ENCODE data around the gene DTNA. TPM values are rescaled to one million over a fixed set of nuclear protein-coding genes. Genes with fewer than 3 reads are reported as not detected.

Gene DTNA
- total RNA-seq, 1 donor from 2014 or later, result 94.5 TPM

DNA sequence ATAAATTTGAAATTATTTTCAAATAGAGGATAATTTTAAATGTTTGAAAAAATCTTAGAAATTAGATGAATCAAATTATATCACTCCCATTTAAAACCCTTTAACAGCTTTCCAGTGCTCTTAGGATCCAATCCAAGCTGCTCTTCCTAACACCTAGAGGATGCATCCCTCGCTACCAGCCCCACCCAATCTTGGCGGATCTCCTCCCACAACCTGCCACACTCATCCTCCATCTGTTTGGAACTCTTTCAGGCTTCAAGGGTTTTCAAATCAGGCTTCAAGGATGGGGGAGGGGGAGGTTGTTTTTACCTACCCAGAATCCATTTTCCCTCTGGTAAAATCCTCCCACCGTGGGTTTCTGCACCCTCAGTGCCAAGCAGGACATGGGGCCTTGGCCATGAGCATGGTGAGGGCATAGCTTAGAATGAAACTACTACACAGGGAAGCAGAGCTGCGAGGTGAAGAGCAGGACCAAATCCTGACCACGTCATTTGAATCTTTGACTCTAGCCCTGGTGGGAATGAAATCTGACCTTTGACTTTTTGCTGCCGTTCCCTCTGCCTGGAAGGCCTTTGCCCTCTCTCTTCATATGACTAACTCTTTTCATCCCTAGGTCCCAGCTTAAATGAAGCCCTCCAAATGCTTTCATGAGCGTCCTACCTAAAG lies 218.1 kb downstream of the DTNA start:
- Histone ChIP-seq H3K27me3 (ENCODE audit: control insufficient read depth in 3 of 3, insufficient read depth in 3 of 3, low read length in 3 of 3) (no peaks in the 10 kb centered on the region), H3K9me3 (ENCODE audit: control insufficient read depth in 3 of 3, low read length in 3 of 3) (no peaks in the 10 kb centered on the region), H3K4me3 (ENCODE audit: low read length in 3 of 3) (no peak overlapping the region), H3K9ac (ENCODE audit: low read depth in 1 of 3, low read length in 3 of 3) (no peak overlapping the region), H3K36me3 (ENCODE audit: control insufficient read depth in 3 of 3, insufficient read depth in 3 of 3, low read length in 3 of 3) (peaks cover 0 to 10% (median 6%) of the 10 kb centered on the region in 3 donors), H3K27ac (ENCODE audit: low read depth, low read length) (no peak overlapping the region), H3K4me1 (ENCODE audit: control insufficient read depth in 3 of 3, insufficient read depth in 3 of 3, low read length in 3 of 3) (peaks cover 0 to 5% (median 0%) of the 10 kb centered on the region in 3 donors)

DNA sequence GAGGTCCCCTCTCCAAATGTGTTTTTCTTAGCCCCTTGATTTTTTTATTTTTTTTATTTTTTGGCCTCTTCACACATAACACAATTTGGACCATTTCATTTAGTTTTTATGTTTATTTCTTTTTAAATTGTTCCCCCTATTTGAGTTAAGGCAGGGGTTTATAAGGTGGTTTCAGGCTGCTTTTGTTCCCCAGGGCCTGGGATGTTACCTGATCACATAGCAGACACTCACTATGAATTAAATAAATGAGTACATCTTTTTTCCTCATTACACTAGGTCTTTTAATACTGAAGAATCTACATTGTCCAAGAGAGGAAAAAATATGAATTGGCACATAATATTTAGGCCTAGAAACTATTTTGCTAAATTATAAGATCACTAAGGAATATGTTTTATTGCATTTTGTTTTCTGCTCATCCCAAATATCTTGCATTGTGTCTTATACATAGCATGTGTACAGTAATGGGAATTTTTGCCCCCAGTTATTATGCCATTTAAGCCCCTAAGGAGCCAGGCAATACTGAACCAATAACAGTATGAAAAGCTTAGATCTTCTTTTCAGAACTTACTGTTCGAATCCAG lies 218.7 kb downstream of the DTNA start:
- Histone ChIP-seq H3K9me3 (ENCODE audit: control insufficient read depth in 3 of 3, low read length in 3 of 3) (no peaks in the 10 kb centered on the region), H3K27me3 (ENCODE audit: control insufficient read depth in 3 of 3, insufficient read depth in 3 of 3, low read length in 3 of 3) (no peaks in the 10 kb centered on the region), H3K9ac (ENCODE audit: low read depth in 1 of 3, low read length in 3 of 3) (no peak overlapping the region), H3K4me1 (ENCODE audit: control insufficient read depth in 3 of 3, insufficient read depth in 3 of 3, low read length in 3 of 3) (peaks cover 0 to 5% (median 0%) of the 10 kb centered on the region in 3 donors), H3K4me3 (ENCODE audit: low read length in 3 of 3) (no peak overlapping the region), H3K36me3 (ENCODE audit: control insufficient read depth in 3 of 3, insufficient read depth in 3 of 3, low read length in 3 of 3) (peaks cover 0 to 10% (median 6%) of the 10 kb centered on the region in 3 donors), H3K27ac (ENCODE audit: low read depth, low read length) (peak overlapping the region; percentile 46)

DNA sequence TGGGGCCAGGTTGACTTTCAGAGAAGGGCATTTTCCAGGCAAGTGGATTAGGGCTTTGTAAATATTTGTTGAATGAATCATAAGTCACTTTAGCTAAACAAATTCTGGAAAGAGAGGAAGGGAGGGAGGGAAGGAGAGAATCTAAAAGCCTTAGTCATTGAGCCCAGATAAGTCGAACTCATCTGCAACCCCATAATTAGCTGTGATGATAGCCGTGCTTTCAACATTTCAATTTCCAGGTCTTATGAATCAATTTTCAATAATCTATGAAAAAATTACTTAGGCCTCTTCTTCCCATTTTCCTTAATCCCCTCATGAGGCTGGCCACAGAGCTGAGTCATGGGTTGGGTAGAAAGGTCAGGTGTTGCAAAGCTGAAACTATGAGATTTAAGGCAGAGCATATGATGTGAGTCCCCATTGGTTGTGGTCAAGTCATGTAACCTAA lies 219.3 kb downstream of the DTNA start:
- no peaks in the 10 kb centered on the region for H3K27me3 ChIP-seq (ENCODE audit: control insufficient read depth in 3 of 3, insufficient read depth in 3 of 3, low read length in 3 of 3)
- peaks cover 0 to 8% (median 6%) of the 10 kb centered on the region in 3 donors for H3K36me3 ChIP-seq (ENCODE audit: control insufficient read depth in 3 of 3, insufficient read depth in 3 of 3, low read length in 3 of 3)
- no peak overlapping the region for H3K9ac ChIP-seq (ENCODE audit: low read depth in 1 of 3, low read length in 3 of 3)
- peaks cover 0 to 5% (median 0%) of the 10 kb centered on the region in 3 donors for H3K4me1 ChIP-seq (ENCODE audit: control insufficient read depth in 3 of 3, insufficient read depth in 3 of 3, low read length in 3 of 3)
- no peak overlapping the region for H3K4me3 ChIP-seq (ENCODE audit: low read length in 3 of 3)
- no peaks in the 10 kb centered on the region for H3K9me3 ChIP-seq (ENCODE audit: control insufficient read depth in 3 of 3, low read length in 3 of 3)
- peak overlapping the region; percentile 46 for H3K27ac ChIP-seq (ENCODE audit: low read depth, low read length)

DNA sequence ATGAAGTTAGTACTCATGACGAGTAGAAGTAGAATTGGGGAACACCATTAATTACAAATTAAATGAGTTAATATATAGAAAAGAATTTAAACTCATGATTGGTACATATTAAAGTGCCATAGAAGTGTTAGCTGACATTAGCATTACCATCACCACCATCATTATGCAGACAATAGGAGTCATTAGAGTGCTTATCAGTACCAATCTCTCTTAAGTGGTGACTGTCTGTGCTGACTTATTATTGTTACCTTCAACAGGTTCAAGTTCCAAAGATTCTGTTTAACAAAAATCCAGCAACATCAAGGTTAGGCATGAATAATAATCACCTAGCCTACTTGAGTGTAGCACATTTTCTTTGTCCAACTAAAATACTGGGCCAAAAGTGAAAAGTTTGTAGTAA lies 222.3 kb downstream of the DTNA start:
- H3K36me3 ChIP-seq (ENCODE audit: control insufficient read depth in 3 of 3, insufficient read depth in 3 of 3, low read length in 3 of 3), result peaks cover 0 to 6% (median 5%) of the 10 kb centered on the region in 3 donors
- peaks cover 0 to 5% (median 0%) of the 10 kb centered on the region in 3 donors for H3K4me1 ChIP-seq (ENCODE audit: control insufficient read depth in 3 of 3, insufficient read depth in 3 of 3, low read length in 3 of 3)
- H3K27ac ChIP-seq (ENCODE audit: low read depth, low read length), result no peak overlapping the region
- no peaks in the 10 kb centered on the region for H3K27me3 ChIP-seq (ENCODE audit: control insufficient read depth in 3 of 3, insufficient read depth in 3 of 3, low read length in 3 of 3)
- H3K9me3 ChIP-seq (ENCODE audit: control insufficient read depth in 3 of 3, low read length in 3 of 3), result no peaks in the 10 kb centered on the region
- no peak overlapping the region for H3K4me3 ChIP-seq (ENCODE audit: low read length in 3 of 3)
- H3K9ac ChIP-seq (ENCODE audit: low read depth in 1 of 3, low read length in 3 of 3), result no peak overlapping the region

DNA sequence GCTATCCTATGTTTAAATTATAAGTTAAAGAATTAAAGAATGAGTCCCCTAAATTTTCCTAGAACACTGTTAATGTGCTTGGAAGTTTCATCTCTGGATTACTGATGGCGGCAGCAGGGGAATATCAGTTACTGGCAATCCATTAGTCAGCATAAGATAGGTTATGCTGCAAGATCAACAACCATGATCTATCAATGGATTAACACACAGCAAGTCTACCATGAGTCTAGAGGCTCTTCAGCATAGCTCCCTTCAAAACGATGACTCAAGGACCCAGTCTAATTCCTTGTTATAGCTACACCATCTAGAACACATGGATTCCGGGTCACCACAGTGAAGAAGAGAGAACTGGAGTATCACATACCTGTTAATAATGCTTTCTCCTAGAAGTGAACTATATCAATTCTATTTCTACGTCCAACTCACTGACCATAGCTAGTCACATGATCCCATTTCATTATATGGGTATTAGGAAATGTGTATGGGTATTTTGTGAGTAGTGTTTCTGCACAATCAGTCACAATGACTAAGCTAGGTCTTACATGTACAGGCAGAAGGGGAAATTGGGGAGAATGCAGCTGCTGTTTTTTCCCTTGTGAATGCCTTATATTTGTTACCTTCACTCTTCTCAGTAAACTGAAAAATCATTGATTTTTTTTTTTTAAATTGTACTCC lies 222.8 kb downstream of the DTNA start:
- peaks cover 0 to 6% (median 5%) of the 10 kb centered on the region in 3 donors for H3K36me3 ChIP-seq (ENCODE audit: control insufficient read depth in 3 of 3, insufficient read depth in 3 of 3, low read length in 3 of 3)
- H3K9me3 ChIP-seq (ENCODE audit: control insufficient read depth in 3 of 3, low read length in 3 of 3), result no peaks in the 10 kb centered on the region
- no peaks in the 10 kb centered on the region for H3K27me3 ChIP-seq (ENCODE audit: control insufficient read depth in 3 of 3, insufficient read depth in 3 of 3, low read length in 3 of 3)
- no peak overlapping the region for H3K4me3 ChIP-seq (ENCODE audit: low read length in 3 of 3)
- peaks cover 0 to 5% (median 0%) of the 10 kb centered on the region in 3 donors for H3K4me1 ChIP-seq (ENCODE audit: control insufficient read depth in 3 of 3, insufficient read depth in 3 of 3, low read length in 3 of 3)
- H3K27ac ChIP-seq (ENCODE audit: low read depth, low read length), result no peak overlapping the region
- H3K9ac ChIP-seq (ENCODE audit: low read depth in 1 of 3, low read length in 3 of 3), result no peak overlapping the region

DNA sequence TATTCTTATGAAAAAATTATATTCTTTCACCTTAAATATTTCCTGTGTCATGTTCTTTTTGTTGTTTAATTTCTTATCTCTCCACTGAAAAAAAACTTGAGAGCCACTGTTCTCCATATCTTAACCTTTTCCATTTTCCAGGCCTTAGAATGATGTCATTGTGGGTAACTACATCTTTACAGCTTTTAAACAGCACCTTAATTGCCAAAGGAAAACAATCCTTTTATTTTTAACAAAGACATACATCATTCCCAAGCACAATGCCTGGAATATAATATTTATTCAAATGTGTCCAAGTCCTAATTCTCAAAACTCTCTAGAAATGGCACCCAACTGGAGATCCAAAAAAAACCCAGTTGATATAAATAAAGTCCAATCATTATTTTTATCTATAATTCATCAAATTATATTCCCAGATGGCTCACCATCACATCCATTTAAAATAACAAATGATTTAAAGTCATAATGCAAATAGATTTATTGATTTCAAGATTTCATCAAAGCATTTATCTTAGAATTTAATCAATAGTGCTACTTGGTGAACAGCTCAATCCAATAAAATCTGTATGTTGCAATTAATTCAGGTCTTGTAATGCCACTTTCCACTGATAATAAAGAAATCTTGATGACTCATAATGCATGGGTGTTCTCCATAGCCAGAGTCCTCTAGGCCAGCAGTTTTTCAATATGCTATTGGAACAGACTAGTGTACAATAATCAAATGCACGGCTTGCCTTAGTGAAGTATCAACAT lies 224.0 kb downstream of the DTNA start:
- H3K36me3 ChIP-seq (ENCODE audit: control insufficient read depth in 3 of 3, insufficient read depth in 3 of 3, low read length in 3 of 3), result peaks cover 0 to 6% (median 4%) of the 10 kb centered on the region in 3 donors
- peaks cover 0 to 6% (median 2%) of the 10 kb centered on the region in 3 donors for H3K4me1 ChIP-seq (ENCODE audit: control insufficient read depth in 3 of 3, insufficient read depth in 3 of 3, low read length in 3 of 3)
- H3K9me3 ChIP-seq (ENCODE audit: control insufficient read depth in 3 of 3, low read length in 3 of 3), result no peaks in the 10 kb centered on the region
- no peak overlapping the region for H3K9ac ChIP-seq (ENCODE audit: low read depth in 1 of 3, low read length in 3 of 3)
- no peak overlapping the region for H3K4me3 ChIP-seq (ENCODE audit: low read length in 3 of 3)
- no peak overlapping the region for H3K27ac ChIP-seq (ENCODE audit: low read depth, low read length)
- H3K27me3 ChIP-seq (ENCODE audit: control insufficient read depth in 3 of 3, insufficient read depth in 3 of 3, low read length in 3 of 3), result no peaks in the 10 kb centered on the region

DNA sequence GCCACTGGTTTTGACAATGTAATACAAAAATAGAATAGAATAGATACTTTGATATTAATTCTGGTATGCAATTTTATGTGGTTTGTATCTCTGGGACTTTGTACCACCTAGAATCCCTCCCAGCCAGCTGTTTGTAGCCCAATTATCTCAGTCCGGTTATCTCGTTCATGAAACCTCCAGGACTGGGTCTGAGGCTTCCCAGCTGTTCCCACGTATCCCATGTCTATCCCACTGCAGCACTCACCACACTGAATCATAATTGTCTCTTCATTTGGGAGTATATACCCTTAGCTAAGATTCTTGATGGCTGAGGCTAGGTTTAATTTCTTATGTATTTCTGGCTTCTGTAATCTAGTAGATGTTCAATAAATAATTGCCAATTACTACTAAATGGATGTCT lies 226.7 kb downstream of the DTNA start:
- H3K36me3 ChIP-seq (ENCODE audit: control insufficient read depth in 3 of 3, insufficient read depth in 3 of 3, low read length in 3 of 3), result peaks cover 0 to 6% (median 4%) of the 10 kb centered on the region in 3 donors
- no peak overlapping the region for H3K27ac ChIP-seq (ENCODE audit: low read depth, low read length)
- H3K9ac ChIP-seq (ENCODE audit: low read depth in 1 of 3, low read length in 3 of 3), result no peak overlapping the region
- H3K4me1 ChIP-seq (ENCODE audit: control insufficient read depth in 3 of 3, insufficient read depth in 3 of 3, low read length in 3 of 3), result peaks cover 0 to 6% (median 4%) of the 10 kb centered on the region in 3 donors
- H3K9me3 ChIP-seq (ENCODE audit: control insufficient read depth in 3 of 3, low read length in 3 of 3), result no peaks in the 10 kb centered on the region
- no peak overlapping the region for H3K4me3 ChIP-seq (ENCODE audit: low read length in 3 of 3)
- H3K27me3 ChIP-seq (ENCODE audit: control insufficient read depth in 3 of 3, insufficient read depth in 3 of 3, low read length in 3 of 3), result no peaks in the 10 kb centered on the region

DNA sequence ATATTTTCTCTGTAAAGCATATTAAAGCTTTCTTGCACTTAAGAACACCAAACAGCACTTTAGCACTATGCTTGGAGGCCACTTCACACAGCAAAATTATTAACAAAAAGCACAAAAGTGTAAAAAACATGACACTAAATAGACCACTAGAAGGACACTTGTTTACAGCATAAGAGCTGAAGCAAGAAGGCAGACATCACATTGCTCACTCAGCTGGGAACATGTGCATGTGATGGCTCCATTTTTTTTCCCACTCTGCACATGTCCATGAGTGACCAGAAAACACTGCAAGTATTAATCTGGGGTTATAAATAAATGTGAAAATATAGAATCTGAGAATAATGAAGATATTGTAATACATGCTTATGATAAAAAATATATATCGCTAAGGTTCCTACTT lies 228.0 kb downstream of the DTNA start:
- H3K4me1 ChIP-seq (ENCODE audit: control insufficient read depth in 3 of 3, insufficient read depth in 3 of 3, low read length in 3 of 3), result peaks cover 0 to 13% (median 4%) of the 10 kb centered on the region in 3 donors
- no peak overlapping the region for H3K9ac ChIP-seq (ENCODE audit: low read depth in 1 of 3, low read length in 3 of 3)
- H3K36me3 ChIP-seq (ENCODE audit: control insufficient read depth in 3 of 3, insufficient read depth in 3 of 3, low read length in 3 of 3), result peaks cover 0 to 2% (median 0%) of the 10 kb centered on the region in 3 donors
- H3K4me3 ChIP-seq (ENCODE audit: low read length in 3 of 3), result no peak overlapping the region
- no peaks in the 10 kb centered on the region for H3K9me3 ChIP-seq (ENCODE audit: control insufficient read depth in 3 of 3, low read length in 3 of 3)
- peaks cover 0 to 3% (median 0%) of the 10 kb centered on the region in 3 donors for H3K27me3 ChIP-seq (ENCODE audit: control insufficient read depth in 3 of 3, insufficient read depth in 3 of 3, low read length in 3 of 3)
- H3K27ac ChIP-seq (ENCODE audit: low read depth, low read length), result no peak overlapping the region
